ENCODE measurements around the gene ATXN7L1.

GRCh38 chr7:105584165-105584564 is 292.2 kb downstream of the ATXN7L1 start:
- TF ChIP-seq CTCF (IDR thresholded peaks at IDR 0.05) (no peak), EZH2 (IDR thresholded peaks at IDR 0.05; ENCODE audit: borderline replicate concordance, insufficient read depth, low read depth, low read length, poor library complexity, severe bottlenecking) (no peak)
